ENCODE data around the gene GRK3. TPM values are rescaled to one million over a fixed set of nuclear protein-coding genes. Genes with fewer than 3 reads are reported as not detected.
"Not testable (repeated sequence)": the region's sequence is repeated elsewhere in the genome, so short reads cannot be mapped to it uniquely, and the experiment has no call there.

The GRK3 gene
- total RNA-seq, 1 donor from 2014 or later, result 74.9 TPM

DNA sequence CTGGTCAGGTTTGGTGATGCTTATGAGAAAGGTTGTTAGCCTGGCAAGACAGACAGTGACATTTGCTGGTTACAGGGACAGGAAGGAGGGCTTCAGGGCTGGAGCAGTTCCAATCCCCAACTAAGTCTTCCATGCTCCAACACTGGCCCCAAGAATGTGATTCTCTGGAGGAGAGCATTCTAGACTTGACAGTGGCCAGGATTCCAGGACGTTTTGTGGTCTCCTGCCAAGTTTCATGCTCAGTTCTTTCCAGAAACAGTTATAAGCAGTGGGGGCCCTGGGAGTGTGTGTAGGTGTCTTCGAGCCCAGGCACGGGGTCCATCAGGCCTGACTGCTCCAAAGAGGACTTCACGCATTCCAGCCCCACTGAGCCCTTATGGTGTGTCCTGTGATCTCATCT lies 8.9 kb upstream of the GRK3 start:
- Histone ChIP-seq H3K9me3 (no peaks in the 10 kb centered on the region), H3K4me3 (no peak overlapping the region), H3K27me3 (no peaks in the 10 kb centered on the region), H3K27ac (no peak overlapping the region), H3K36me3 (no peaks in the 10 kb centered on the region), H3K4me1 (no peaks in the 10 kb centered on the region)
- no peak for DNase-seq (ENCODE audit: low spot score in 2 of 2)
- intact Hi-C loops (cut with DNase I), result no loop called here
- TF ChIP-seq, protein P1, sequence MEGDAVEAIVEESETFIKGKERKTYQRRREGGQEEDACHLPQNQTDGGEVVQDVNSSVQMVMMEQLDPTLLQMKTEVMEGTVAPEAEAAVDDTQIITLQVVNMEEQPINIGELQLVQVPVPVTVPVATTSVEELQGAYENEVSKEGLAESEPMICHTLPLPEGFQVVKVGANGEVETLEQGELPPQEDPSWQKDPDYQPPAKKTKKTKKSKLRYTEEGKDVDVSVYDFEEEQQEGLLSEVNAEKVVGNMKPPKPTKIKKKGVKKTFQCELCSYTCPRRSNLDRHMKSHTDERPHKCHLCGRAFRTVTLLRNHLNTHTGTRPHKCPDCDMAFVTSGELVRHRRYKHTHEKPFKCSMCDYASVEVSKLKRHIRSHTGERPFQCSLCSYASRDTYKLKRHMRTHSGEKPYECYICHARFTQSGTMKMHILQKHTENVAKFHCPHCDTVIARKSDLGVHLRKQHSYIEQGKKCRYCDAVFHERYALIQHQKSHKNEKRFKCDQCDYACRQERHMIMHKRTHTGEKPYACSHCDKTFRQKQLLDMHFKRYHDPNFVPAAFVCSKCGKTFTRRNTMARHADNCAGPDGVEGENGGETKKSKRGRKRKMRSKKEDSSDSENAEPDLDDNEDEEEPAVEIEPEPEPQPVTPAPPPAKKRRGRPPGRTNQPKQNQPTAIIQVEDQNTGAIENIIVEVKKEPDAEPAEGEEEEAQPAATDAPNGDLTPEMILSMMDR (IDR thresholded peaks at IDR 0.05), result no peak

DNA sequence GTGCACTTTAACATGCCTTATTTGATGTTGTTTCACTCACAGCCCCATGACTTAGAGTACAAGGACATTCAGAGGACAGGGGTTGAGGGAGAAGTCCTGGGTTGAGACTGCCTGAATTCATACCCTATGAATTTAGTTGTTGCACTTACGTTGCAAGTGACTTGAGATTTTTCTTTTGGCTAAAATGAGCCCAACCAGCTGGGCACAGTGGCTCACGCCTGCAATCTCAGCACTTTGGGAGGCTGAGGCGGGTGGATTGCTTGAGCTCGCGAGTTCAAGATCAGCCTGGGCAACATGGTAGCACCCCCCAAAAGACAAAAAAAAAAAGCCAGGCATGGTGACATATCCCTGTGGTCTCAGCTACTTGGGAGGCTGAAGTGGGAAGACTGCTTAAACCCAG lies 7.3 kb upstream of the GRK3 start:
- intact Hi-C loops (cut with DNase I), result no loop called here

DNA sequence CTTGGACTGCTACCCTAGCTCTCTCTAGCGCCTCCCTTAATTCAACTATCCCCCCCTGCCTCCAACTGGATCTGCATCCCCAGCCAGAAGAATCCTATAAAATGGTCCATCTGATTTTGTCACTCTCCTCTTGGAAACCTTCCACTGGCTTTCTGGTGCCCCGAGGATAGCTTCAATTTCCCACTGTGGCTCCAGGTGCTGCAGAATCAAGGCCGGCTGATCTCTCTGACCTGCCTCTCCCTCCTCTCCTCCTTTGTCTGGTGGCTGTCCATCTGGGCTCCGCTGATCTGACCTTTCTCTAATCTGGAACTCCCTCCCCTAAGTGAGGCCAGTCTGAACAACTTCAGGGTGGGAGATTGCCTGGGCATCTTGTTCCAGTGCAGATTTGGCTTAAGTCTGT lies 6.1 kb upstream of the GRK3 start:
- H3K27ac ChIP-seq, result no peak overlapping the region
- DNase-seq (ENCODE audit: low spot score in 2 of 2), result no peak
- TF ChIP-seq, protein P1 (IDR thresholded peaks at IDR 0.05), result no peak
- intact Hi-C loops (cut with DNase I), result no loop called here
- H3K9me3 ChIP-seq, result no peaks in the 10 kb centered on the region
- H3K27me3 ChIP-seq, result no peaks in the 10 kb centered on the region
- no peaks in the 10 kb centered on the region for H3K4me1 ChIP-seq
- H3K4me3 ChIP-seq, result no peak overlapping the region
- no peaks in the 10 kb centered on the region for H3K36me3 ChIP-seq

More for the DNA sequence above, 7.3 kb upstream of the GRK3 start:
- TF ChIP-seq, protein P1 (IDR thresholded peaks at IDR 0.05), result no peak
- no peak for DNase-seq (ENCODE audit: low spot score in 2 of 2)
- H3K9me3 ChIP-seq, result no peaks in the 10 kb centered on the region
- H3K27me3 ChIP-seq, result no peaks in the 10 kb centered on the region
- no peaks in the 10 kb centered on the region for H3K36me3 ChIP-seq
- H3K27ac ChIP-seq, result no peak overlapping the region
- H3K4me3 ChIP-seq, result no peak overlapping the region
- no peaks in the 10 kb centered on the region for H3K4me1 ChIP-seq

DNA sequence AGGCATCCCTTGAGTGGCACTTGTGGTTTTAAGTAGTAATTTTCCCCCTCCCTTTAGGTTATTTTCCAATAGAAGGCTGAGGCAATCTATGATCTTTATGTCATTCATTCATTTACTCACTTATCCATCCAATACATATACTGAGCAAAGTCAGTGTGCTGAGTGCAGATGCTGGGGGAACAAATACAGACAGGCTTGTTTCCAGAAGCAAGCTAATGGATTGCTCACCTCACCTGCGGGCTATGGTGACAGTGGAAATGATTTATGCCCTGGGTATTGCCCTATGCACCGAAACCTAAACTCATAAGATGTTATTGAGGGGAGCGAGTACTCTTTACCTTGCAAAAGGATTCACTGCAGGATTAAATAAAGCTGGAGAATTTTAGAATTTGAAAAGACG lies 4.6 kb upstream of the GRK3 start:
- intact Hi-C loops (cut with DNase I), result loop anchor here (5.0 to 10.0 kb wide), 2 partner anchors 212 to 1665 kb away; partner anchors contain the start of gene MIF
- H3K9me3 ChIP-seq; H3K4me3 ChIP-seq; H3K4me1 ChIP-seq; DNase-seq (ENCODE audit: low spot score in 2 of 2); H3K27me3 ChIP-seq; H3K36me3 ChIP-seq; H3K27ac ChIP-seq: not testable (repeated sequence)

DNA sequence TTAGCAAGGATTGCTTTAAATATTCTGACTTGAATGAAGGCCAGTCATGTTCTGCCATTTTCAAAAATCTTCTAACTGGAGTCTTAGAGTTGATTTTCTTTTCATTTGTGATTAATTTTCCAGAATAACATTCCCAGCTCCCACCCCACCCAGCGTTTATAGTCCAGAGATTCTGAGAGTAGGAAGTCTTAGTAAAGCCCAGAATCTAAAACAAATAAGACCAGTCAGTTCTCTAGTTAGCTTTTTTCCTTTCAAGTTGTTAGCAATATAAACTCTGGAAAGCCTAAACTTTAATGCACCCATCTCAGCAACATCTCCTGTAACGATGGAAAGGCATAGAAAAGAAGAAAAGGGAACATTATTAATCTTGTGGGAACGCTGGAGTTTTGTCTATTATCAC lies 3.3 kb upstream of the GRK3 start:
- not testable (repeated sequence) for H3K27ac ChIP-seq; H3K27me3 ChIP-seq; H3K36me3 ChIP-seq; DNase-seq (ENCODE audit: low spot score in 2 of 2); H3K4me3 ChIP-seq; H3K9me3 ChIP-seq
- peaks cover 0 to 13% of the 10 kb centered on the region in 2 donors for H3K4me1 ChIP-seq
- intact Hi-C loops (cut with DNase I), result loop anchor here (5.0 to 10.0 kb wide), 2 partner anchors 211 to 1666 kb away; partner anchors contain the start of gene MIF

DNA sequence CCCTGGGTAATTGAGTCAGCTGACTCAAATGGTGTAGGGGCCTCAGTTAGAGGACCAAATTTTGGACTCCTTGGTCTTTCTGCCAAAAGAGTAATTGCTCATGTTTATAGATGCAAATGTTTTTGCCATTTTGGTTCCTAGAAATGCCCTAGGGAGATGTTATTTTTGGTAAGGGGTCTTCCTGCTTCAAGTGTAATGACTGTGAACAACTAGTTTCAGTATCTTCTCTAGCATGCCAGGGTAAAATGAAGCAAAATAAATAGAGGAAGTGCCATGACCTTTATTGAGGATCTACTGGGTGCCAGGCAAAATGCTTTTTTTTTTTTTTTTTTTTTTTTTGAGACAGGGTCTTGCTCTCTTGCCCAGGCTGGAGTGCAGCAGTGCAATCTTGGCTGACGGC lies 2.5 kb upstream of the GRK3 start:
- not testable (repeated sequence) for H3K27ac ChIP-seq; H3K27me3 ChIP-seq; DNase-seq (ENCODE audit: low spot score in 2 of 2); H3K36me3 ChIP-seq; H3K9me3 ChIP-seq; H3K4me3 ChIP-seq
- H3K4me1 ChIP-seq, result peaks cover 0 to 13% of the 10 kb centered on the region in 2 donors
- intact Hi-C loops (cut with DNase I), result loop anchor here (5.0 to 10.0 kb wide), 2 partner anchors 210 to 1667 kb away; partner anchors contain the start of gene MIF

DNA sequence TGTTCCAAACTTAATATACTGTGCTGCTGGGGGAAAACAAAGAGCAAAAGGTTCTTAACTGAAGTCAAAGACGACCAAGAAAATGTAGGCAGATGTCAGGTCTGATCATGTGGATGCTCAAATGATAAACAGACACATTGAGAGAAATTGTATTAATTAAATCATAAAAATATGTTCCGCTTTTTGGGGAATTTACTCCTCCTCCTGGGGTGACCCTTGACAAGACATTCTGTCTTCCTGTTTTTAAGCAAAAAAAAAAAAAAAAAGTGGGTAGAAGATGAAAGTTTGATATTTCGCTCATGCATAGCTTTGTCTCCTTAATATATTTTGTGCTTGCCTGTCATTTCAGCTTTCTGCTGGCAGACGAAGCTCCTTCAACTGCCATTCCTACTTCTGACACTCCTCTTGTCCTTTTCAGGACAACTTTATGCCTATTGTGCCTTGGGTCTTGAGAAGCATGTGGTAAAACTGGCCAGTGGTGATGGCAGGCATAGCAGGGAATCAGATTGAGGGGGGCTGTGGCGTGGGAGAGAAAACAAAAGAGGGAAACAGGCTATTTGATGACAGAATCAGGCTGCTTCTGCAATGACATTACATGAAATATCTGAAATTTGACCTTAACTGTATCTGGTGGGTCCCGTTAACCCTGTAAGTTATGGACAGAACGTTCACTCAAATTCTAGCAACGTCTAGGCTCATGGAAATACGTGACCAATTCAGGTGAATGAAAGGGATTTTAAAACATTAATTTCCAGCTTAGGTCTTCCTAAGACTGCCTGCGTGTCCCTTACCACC lies 1.3 kb upstream of the GRK3 start:
- not testable (repeated sequence) for DNase-seq (ENCODE audit: low spot score in 2 of 2); H3K9me3 ChIP-seq; H3K27me3 ChIP-seq; H3K36me3 ChIP-seq
- Histone ChIP-seq H3K27ac (peak overlapping the region; percentile 48 to 59), H3K4me1 (peaks cover 0 to 13% of the 10 kb centered on the region in 2 donors), H3K4me3 (peak overlapping the region; percentile 82 to 90)
- intact Hi-C loops (cut with DNase I), result loop anchor here (5.0 to 10.0 kb wide), 2 partner anchors 209 to 1668 kb away; partner anchors contain the start of gene MIF

Data from ascending aorta (tissue), 2 donors.